Measurements from ENCODE around the gene MYOCOS. TPM values are rescaled to one million over a fixed set of nuclear protein-coding genes. Genes with fewer than 3 reads are reported as not detected.
"Not testable (repeated sequence)": the region's sequence is repeated elsewhere in the genome, so short reads cannot be mapped to it uniquely, and the experiment has no call there.

The MYOCOS gene, protein sequence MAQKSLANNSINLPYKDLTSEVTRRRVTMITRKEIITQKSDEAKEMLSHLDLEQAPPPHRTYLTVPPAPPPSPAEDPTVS
- total RNA-seq, result under 1 TPM in 1 of 2 donors, not detected in 1; 0.11 TPM

DNA sequence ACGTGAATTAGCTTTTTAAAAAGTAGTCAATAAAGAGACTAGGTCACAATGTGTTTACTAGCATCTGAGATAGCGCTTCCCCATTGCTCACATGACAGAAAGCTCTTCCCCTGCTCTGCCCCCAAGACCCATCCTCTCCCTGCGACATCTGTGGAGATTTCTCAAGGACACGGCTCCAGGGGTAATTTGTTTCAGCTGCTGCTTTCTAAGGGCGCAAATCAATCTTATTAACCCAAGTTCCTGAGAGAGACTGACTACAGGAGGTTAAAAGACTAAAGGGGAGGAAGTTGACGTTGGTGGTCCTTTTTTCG lies at the start of gene MYOCOS:
MYOCOS (plus strand) TSS at position 92 of the 311 bp plus-strand sequence. CDS start 1,641 bp downstream, outside the sequence.
- no peak within 1 kb of the TSS for H3K4me3 Mint-ChIP-seq

GRCh38 chr1:171576144-171576543 lies 45.9 kb upstream of the MYOCOS start:
- Mint-ChIP-seq H3K4me3 (no peak overlapping the region), H3K36me3 (ENCODE audit: low read depth) (peaks cover 99% of the 10 kb centered on the region)

More for the DNA sequence above, at the start of gene MYOCOS:
- Mint-ChIP-seq H3K36me3 (ENCODE audit: low read depth) (no peaks in the 10 kb centered on the region), H3K9me3 (no peaks in the 10 kb centered on the region), H3K27me3 (peaks cover 7% of the 10 kb centered on the region), H3K27ac (no peak within 1 kb of the TSS), H3K4me1 (no peaks in the 10 kb centered on the region)
- ATAC-seq (replicated peaks), result no peak

DNA sequence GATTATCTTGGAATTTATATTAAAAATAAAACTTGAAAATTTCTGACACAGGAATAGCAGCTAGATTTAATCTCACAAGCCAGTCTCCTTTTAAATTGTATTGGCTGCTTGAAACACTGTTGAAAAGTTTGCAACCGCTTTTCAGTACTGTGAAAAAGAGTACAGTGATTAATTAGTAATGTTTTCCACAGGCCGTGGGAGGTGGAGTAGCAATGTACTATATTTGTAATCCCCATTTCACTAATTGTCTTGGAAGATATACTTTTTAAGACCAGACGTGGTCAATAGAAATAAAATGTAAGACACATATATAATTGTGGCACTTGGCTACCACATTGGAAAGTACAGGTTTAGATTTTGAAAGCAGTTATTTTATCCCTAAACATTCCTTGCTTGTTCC lies 40.8 kb upstream of the MYOCOS start:
- peaks cover 100% of the 10 kb centered on the region for H3K36me3 Mint-ChIP-seq (ENCODE audit: low read depth)
- no peaks in the 10 kb centered on the region for H3K27me3 Mint-ChIP-seq
- peak; percentile 57 for ATAC-seq (replicated peaks)
- peaks cover 18% of the 10 kb centered on the region for H3K4me1 Mint-ChIP-seq
- peak overlapping the region; percentile 82 for H3K27ac Mint-ChIP-seq
- H3K9me3 Mint-ChIP-seq, result no peaks in the 10 kb centered on the region
- no peak overlapping the region for H3K4me3 Mint-ChIP-seq

More at GRCh38 chr1:171576144-171576543, 45.9 kb upstream of the MYOCOS start:
- Mint-ChIP-seq H3K27me3 (no peaks in the 10 kb centered on the region), H3K27ac (peak overlapping the region; percentile 9), H3K9me3 (no peaks in the 10 kb centered on the region), H3K4me1 (peaks cover 8% of the 10 kb centered on the region)
- no peak for ATAC-seq (replicated peaks)

DNA sequence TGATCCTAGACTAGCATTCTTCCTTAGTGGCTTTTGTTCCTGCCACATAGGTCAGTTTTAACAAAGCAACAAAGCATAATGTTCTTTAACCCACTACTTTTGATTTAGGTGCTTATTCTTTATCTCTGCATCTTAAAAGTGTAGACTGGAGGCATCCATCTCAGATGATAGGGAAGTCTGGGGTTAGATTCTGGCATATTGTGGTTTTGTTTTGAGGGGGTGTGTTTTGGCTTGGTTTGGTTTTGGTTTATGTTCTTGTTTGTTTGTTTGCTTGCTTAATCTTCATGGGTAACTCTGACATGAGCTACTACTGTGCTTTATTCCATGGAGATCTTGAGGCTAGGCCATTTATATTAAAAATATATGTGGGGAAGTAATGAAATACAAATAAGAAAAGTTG lies 40.3 kb upstream of the MYOCOS start:
- H3K27me3 Mint-ChIP-seq, result no peaks in the 10 kb centered on the region
- peak overlapping the region; percentile 82 for H3K27ac Mint-ChIP-seq
- no peak for ATAC-seq (replicated peaks)
- H3K9me3 Mint-ChIP-seq, result no peaks in the 10 kb centered on the region
- H3K4me1 Mint-ChIP-seq, result peaks cover 18% of the 10 kb centered on the region
- no peak overlapping the region for H3K4me3 Mint-ChIP-seq
- H3K36me3 Mint-ChIP-seq (ENCODE audit: low read depth), result peaks cover 100% of the 10 kb centered on the region

DNA sequence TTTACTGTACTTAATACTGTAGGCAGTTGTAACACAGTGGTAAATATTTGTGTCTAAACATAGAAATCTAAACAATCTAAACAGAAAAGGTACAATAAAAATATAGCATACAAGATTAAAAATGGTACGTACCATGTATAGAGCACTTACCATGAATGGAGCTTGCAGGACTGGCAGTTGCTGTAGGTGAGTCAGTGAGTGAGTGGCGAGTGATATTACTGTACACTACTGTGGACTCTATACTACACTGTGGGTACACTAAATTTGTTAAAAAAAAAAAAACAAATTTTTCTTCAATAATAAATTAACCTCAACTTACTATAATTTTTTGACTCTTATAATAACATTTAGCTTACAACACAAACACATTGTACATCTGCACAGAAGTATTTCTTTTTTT lies 39.5 kb upstream of the MYOCOS start:
- H3K27ac Mint-ChIP-seq, result no peak overlapping the region
- H3K4me1 Mint-ChIP-seq, result peaks cover 18% of the 10 kb centered on the region
- H3K9me3 Mint-ChIP-seq, result no peaks in the 10 kb centered on the region
- ATAC-seq (replicated peaks), result peak; percentile 52
- H3K36me3 Mint-ChIP-seq (ENCODE audit: low read depth), result peaks cover 100% of the 10 kb centered on the region
- H3K27me3 Mint-ChIP-seq, result no peaks in the 10 kb centered on the region
- H3K4me3 Mint-ChIP-seq, result no peak overlapping the region

GRCh38 chr1:171583591-171584201 lies 38.3 kb upstream of the MYOCOS start:
- ATAC-seq (replicated peaks), result no peak
- no peaks in the 10 kb centered on the region for H3K27me3 Mint-ChIP-seq
- H3K36me3 Mint-ChIP-seq (ENCODE audit: low read depth), result peaks cover 100% of the 10 kb centered on the region
- no peak overlapping the region for H3K27ac Mint-ChIP-seq
- no peak overlapping the region for H3K4me3 Mint-ChIP-seq
- peaks cover 18% of the 10 kb centered on the region for H3K4me1 Mint-ChIP-seq
- H3K9me3 Mint-ChIP-seq, result no peaks in the 10 kb centered on the region

DNA sequence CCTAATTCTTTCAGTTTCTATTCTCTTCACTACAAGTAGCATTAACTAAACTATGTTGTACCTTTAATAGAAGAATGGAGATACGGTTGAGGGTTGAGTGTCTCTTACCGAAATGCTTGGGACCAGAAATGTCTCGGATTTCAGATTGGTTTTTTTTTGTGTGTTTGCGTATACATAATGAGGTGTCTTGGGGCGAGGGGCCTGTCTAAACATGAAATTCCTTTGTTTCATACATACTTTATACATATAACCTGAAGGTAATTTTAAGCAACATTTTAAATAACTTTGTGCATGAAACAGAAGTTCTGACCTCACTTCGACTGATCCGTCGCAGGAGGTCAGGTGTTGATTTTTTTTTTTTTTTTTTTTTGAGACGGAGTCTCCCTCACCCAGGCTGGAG lies 36.3 kb upstream of the MYOCOS start:
- Mint-ChIP-seq H3K9me3 (no peaks in the 10 kb centered on the region), H3K27me3 (no peaks in the 10 kb centered on the region), H3K4me1 (peaks cover 24% of the 10 kb centered on the region), H3K36me3 (ENCODE audit: low read depth) (peaks cover 100% of the 10 kb centered on the region), H3K4me3 (no peak overlapping the region), H3K27ac (no peak overlapping the region)
- no peak for ATAC-seq (replicated peaks)

DNA sequence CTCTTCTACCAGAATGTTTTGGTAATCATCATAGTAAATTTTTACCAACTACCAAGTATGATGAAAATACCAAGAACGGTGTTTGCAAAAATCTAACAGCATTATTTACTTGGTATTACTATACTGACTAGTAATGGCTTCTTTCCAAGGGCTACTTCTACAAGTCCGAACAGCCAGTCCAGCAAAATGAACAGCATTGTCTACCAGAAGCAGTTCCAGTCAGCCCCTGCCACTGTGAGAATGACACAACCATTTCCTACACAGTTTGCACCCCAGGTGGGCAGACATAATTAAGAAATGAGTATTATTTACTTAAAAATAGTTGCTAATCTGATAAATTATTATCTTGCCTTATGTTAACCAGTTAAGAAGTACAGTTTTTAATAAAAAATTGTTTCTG lies 33.8 kb upstream of the MYOCOS start:
- no peak for ATAC-seq (replicated peaks)
- Mint-ChIP-seq H3K36me3 (ENCODE audit: low read depth) (peaks cover 100% of the 10 kb centered on the region), H3K27me3 (no peaks in the 10 kb centered on the region), H3K27ac (no peak overlapping the region), H3K4me1 (peaks cover 14% of the 10 kb centered on the region), H3K4me3 (no peak overlapping the region), H3K9me3 (no peaks in the 10 kb centered on the region)

GRCh38 chr1:171590022-171590421 lies 32.0 kb upstream of the MYOCOS start:
- Mint-ChIP-seq H3K4me3 (no peak overlapping the region), H3K36me3 (ENCODE audit: low read depth) (peaks cover 91% of the 10 kb centered on the region), H3K27ac (peak overlapping the region; percentile 76)

DNA sequence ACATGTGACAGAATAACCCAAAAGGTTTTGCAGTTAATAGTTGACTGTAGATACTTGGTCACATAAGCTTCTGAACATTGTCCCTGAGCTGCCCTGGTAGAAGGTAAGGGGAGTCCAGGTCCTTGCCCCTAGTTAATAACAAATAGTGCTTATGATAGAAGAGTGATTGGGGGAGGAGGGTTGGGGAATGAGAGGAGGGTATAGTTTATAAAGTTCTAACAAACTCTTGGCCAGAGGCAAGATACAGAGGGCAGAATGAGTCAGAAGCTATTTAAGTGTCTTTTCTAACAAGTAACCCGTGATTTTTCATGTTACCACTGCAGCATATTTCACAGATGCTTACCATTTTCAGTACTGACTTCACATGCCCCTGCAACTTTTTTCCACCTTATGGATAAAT lies 26.7 kb upstream of the MYOCOS start:
- H3K9me3 Mint-ChIP-seq, result no peaks in the 10 kb centered on the region
- no peaks in the 10 kb centered on the region for H3K27me3 Mint-ChIP-seq
- peaks cover under 1% of the 10 kb centered on the region for H3K4me1 Mint-ChIP-seq
- H3K27ac Mint-ChIP-seq, result no peak overlapping the region
- peaks cover 38% of the 10 kb centered on the region for H3K36me3 Mint-ChIP-seq (ENCODE audit: low read depth)
- no peak for ATAC-seq (replicated peaks)
- H3K4me3 Mint-ChIP-seq, result no peak overlapping the region

More at GRCh38 chr1:171590022-171590421, 32.0 kb upstream of the MYOCOS start:
- ATAC-seq (replicated peaks), result peak; percentile 73
- Mint-ChIP-seq H3K4me1 (peaks cover 14% of the 10 kb centered on the region), H3K9me3 (no peaks in the 10 kb centered on the region), H3K27me3 (no peaks in the 10 kb centered on the region)

DNA sequence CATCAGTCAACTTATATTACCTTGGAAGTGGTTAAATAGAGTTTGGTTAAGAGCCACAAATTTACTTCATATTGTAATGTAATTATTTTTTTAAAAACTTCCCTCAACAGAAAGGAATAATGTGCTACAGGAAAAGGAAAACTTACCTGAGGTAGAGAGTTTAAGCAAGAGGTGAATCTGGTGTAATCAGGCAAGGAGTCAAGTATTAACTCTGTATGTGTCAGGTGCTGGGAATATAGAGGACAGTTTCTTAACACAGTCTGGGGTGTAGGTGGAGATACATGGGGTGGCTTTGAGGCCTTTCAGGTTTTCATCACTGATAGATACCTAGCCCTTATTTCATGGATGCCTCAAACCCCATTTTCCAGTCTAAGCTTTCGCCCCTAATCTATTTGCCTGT lies 25.9 kb upstream of the MYOCOS start:
- H3K4me3 Mint-ChIP-seq, result no peak overlapping the region
- H3K9me3 Mint-ChIP-seq, result no peaks in the 10 kb centered on the region
- no peaks in the 10 kb centered on the region for H3K27me3 Mint-ChIP-seq
- no peak overlapping the region for H3K27ac Mint-ChIP-seq
- H3K36me3 Mint-ChIP-seq (ENCODE audit: low read depth), result peaks cover 30% of the 10 kb centered on the region
- H3K4me1 Mint-ChIP-seq, result no peaks in the 10 kb centered on the region
- ATAC-seq (replicated peaks), result no peak

DNA sequence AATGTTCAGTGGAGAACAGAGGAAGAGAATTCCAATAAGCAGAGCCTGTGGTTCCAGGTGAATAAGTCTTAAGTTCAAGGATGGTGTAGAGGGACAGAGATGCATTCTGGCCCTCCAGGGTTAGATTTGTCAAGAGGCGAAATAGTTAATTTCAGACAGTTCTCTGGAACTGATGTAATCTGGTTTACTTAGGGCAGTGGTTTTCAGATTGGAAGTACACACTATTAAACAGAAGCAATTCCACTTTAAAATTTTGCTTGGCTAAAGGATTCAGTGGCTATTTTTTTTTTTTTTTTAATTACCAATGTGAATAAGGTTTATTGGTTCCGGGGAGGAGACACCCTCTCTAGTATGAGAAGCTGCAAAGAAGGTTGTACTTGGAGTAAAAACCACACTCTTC lies 25.3 kb upstream of the MYOCOS start:
- H3K27me3 Mint-ChIP-seq, result no peaks in the 10 kb centered on the region
- peaks cover 24% of the 10 kb centered on the region for H3K36me3 Mint-ChIP-seq (ENCODE audit: low read depth)
- no peak for ATAC-seq (replicated peaks)
- H3K27ac Mint-ChIP-seq, result no peak overlapping the region
- no peaks in the 10 kb centered on the region for H3K9me3 Mint-ChIP-seq
- H3K4me1 Mint-ChIP-seq, result no peaks in the 10 kb centered on the region
- H3K4me3 Mint-ChIP-seq, result no peak overlapping the region

GRCh38 chr1:171597203-171597602 lies 24.8 kb upstream of the MYOCOS start:
- no peak for ATAC-seq (replicated peaks)
- H3K4me1 Mint-ChIP-seq, result no peaks in the 10 kb centered on the region
- no peaks in the 10 kb centered on the region for H3K9me3 Mint-ChIP-seq
- peaks cover 19% of the 10 kb centered on the region for H3K36me3 Mint-ChIP-seq (ENCODE audit: low read depth)
- H3K27ac Mint-ChIP-seq, result no peak overlapping the region
- H3K27me3 Mint-ChIP-seq, result no peaks in the 10 kb centered on the region
- no peak overlapping the region for H3K4me3 Mint-ChIP-seq

- H3K27ac Mint-ChIP-seq; H3K4me3 Mint-ChIP-seq; H3K36me3 Mint-ChIP-seq (ENCODE audit: low read depth); H3K27me3 Mint-ChIP-seq; H3K9me3 Mint-ChIP-seq; H3K4me1 Mint-ChIP-seq; ATAC-seq (replicated peaks): not testable (repeated sequence)
Measured at GRCh38 chr1:171600310-171600709, 21.7 kb upstream of the MYOCOS start.

GRCh38 chr1:171600862-171601261 lies 21.2 kb upstream of the MYOCOS start:
- H3K4me3 Mint-ChIP-seq, result no peak overlapping the region
- H3K27me3 Mint-ChIP-seq, result no peaks in the 10 kb centered on the region
- no peaks in the 10 kb centered on the region for H3K4me1 Mint-ChIP-seq
- H3K36me3 Mint-ChIP-seq (ENCODE audit: low read depth), result no peaks in the 10 kb centered on the region
- no peak for ATAC-seq (replicated peaks)
- H3K9me3 Mint-ChIP-seq, result no peaks in the 10 kb centered on the region
- H3K27ac Mint-ChIP-seq, result peak overlapping the region; percentile 42

DNA sequence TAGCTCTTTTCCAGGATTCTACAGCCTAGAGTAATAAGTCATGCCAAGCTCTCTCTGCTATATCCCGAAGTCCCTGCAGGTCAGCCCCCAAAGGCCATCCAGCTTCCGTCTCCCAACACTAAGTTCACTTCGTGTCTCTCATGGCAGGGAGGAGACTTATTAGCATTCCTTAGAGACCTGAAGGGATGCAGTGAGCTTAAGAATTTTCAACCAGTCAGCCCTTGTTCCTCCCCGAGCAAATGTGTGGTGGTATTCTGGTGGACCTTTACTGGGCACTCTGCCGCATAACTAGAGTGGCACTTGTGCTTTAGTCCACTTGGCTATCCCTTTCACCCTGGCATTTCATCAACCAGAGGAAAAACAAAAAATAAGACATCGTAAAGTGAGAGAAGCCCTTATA lies 19.0 kb upstream of the MYOCOS start:
- not testable (repeated sequence) for H3K27ac Mint-ChIP-seq; H3K4me1 Mint-ChIP-seq; H3K4me3 Mint-ChIP-seq; ATAC-seq (replicated peaks); H3K9me3 Mint-ChIP-seq; H3K27me3 Mint-ChIP-seq; H3K36me3 Mint-ChIP-seq (ENCODE audit: low read depth)

Measured in activated T-helper 17 cell treated with anti-CD3 and anti-CD28 coated beads, Interleukin-2, amount 50 U/mL, for 72 hours (primary cell).